Left ventricle myocardium inferior (tissue), 1 donor: ENCODE measurements around the gene KAT7. TPM values are rescaled to one million over a fixed set of nuclear protein-coding genes. Genes with fewer than 3 reads are reported as not detected.
A peak's percentile ranks its signal among the peaks of the same experiment; 100 is the strongest.

Source experiments
- DNase-seq: peaks from one replicate; pipeline ENCODE4 v3.0.0-alpha.2; 2020
- H3K27ac ChIP-seq: fragments of 200-600 bp; replicated peaks from 2 replicates; pipeline ENCODE4 v1.8.0; 2021
- H3K27me3 ChIP-seq: fragments of 200-600 bp; 2 replicates; pipeline ENCODE4 v1.8.0; 2021; ENCODE audit warnings: low read depth
- H3K36me3 ChIP-seq: fragments of 200-600 bp; 2 replicates; pipeline ENCODE4 v1.8.0; 2021
- H3K4me1 ChIP-seq: fragments of 200-600 bp; 2 replicates; pipeline ENCODE4 v1.8.0; 2021
- H3K4me3 ChIP-seq: fragments of 200-600 bp; 2 replicates; pipeline ENCODE4 v1.8.0; 2021; ENCODE audit warnings: mild to moderate bottlenecking, moderate library complexity
- H3K9me3 ChIP-seq: fragments of 200-600 bp; replicated peaks from 2 replicates; pipeline ENCODE4 v1.8.0; 2021
- CTCF ChIP-seq: fragments of 200-600 bp; IDR thresholded peaks from 2 replicates; pipeline ENCODE4 v1.8.0; 2021; ENCODE audit warnings: antibody characterized with exemption, mild to moderate bottlenecking, borderline replicate concordance
- intact Hi-C: fragments of 100-400 bp; cut with micrococcal nuclease; formaldehyde crosslinking; loops from one replicate; pipeline ENCODE4 v1.11.0; 2022
- total RNA-seq: library from RNA; stranded (reverse); fragmentation: NEBNext Ultra II Directional; extraction: Animal tissue kit (Norgen Biotek cat#: 25700); gene quantifications from one replicate; pipeline ENCODE4 v1.2.1, GENCODE V29; 2021
- donor health status: DM: no; HTN: yes; CAD: no; lungs with severe emphysema.

Gene KAT7
- total RNA-seq, 1 donor from 2014 or later, result 52.6 TPM

- Histone ChIP-seq H3K9me3 (no peaks in the 10 kb centered on the region), H3K27ac (no peak overlapping the region), H3K4me1 (peaks cover 7% of the 10 kb centered on the region), H3K4me3 (peak overlapping the region; percentile 30), H3K27me3 (peaks cover 85% of the 10 kb centered on the region), H3K36me3 (no peaks in the 10 kb centered on the region)
- TF ChIP-seq CTCF, result peak; percentile 99
- intact Hi-C loops, result no loop called here
- DNase-seq, result peak; percentile 58
Observed at GRCh38 chr17:49880291-49881053, 92.0 kb downstream of the KAT7 start.

GRCh38 chr17:49881054-49881402 lies 92.5 kb downstream of the KAT7 start:
- no peak for TF ChIP-seq CTCF
- peaks cover 91% of the 10 kb centered on the region for H3K27me3 ChIP-seq
- no peaks in the 10 kb centered on the region for H3K9me3 ChIP-seq
- intact Hi-C loops, result no loop called here
- peaks cover 7% of the 10 kb centered on the region for H3K4me1 ChIP-seq
- no peak overlapping the region for H3K4me3 ChIP-seq
- no peak overlapping the region for H3K27ac ChIP-seq
- no peaks in the 10 kb centered on the region for H3K36me3 ChIP-seq
- DNase-seq, result no peak

GRCh38 chr17:49882434-49882833 lies 94.0 kb downstream of the KAT7 start:
- Histone ChIP-seq H3K27ac (no peak overlapping the region), H3K4me3 (no peak overlapping the region), H3K9me3 (no peaks in the 10 kb centered on the region), H3K4me1 (peaks cover 7% of the 10 kb centered on the region), H3K27me3 (peaks cover 98% of the 10 kb centered on the region), H3K36me3 (no peaks in the 10 kb centered on the region)
- no peak for TF ChIP-seq CTCF
- intact Hi-C loops, result no loop called here
- DNase-seq, result no peak

Other genes starting within 250 kb of the KAT7 start
- gene NXPH3, start 212.8 kb upstream of the KAT7 start, total RNA-seq, result 4.0 TPM
- 66.9 TPM for gene SPOP, start 110.6 kb upstream of the KAT7 start, total RNA-seq
- 53.4 TPM for gene SLC35B1, start 80.7 kb upstream of the KAT7 start, total RNA-seq
- gene FAM117A, start 24.6 kb upstream of the KAT7 start, total RNA-seq, result 12.8 TPM
- 0.44 TPM for gene TAC4, start 59.4 kb downstream of the KAT7 start, total RNA-seq
- not detected for gene DLX4, start 180.5 kb downstream of the KAT7 start, total RNA-seq
- gene DLX3, start 206.5 kb downstream of the KAT7 start, total RNA-seq, result not detected